Measurements from ENCODE around the gene RBCK1.

RBCK1 gene

DNA sequence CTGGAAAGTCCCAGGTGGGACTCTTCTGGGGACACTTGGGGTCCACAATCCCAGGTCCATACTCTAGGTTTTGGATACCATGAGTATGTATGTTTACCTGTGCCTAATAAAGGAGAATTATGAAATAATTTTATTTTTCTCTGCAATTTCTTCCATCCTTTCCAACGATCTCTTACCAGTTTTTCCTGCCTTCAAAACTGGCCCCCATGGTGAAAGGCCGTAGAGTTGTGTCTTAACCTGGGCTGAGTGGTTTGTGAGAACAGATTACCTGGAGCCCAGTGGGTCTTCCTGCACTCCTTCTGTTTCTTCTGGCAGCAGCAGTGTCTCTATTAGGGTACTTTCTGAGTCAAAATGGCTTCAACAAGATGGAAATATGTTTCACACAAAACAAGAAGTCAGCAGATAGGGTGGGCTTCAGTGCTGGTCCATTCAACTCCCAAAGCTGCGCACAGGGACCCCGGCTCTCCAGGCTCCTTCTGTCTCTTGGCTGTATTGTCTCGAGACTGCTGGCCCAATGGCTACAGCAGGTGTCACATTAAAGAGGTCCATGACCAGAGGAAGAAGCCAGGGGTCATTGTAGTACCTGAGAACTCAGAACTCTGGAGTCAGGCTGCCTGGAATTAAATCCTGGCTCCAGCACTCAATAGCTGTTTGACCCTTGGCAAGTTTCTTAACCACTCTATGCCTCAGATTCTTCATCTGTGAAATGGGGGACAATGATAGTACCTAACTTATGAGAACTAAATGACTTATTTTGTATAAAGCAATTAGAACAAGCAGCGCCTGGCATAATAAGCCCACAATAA lies 10.5 kb upstream of the RBCK1 start:
- in situ Hi-C loops (cut with MboI; ENCODE audit: low sequenced_read_pairs) = no loop called here

DNA sequence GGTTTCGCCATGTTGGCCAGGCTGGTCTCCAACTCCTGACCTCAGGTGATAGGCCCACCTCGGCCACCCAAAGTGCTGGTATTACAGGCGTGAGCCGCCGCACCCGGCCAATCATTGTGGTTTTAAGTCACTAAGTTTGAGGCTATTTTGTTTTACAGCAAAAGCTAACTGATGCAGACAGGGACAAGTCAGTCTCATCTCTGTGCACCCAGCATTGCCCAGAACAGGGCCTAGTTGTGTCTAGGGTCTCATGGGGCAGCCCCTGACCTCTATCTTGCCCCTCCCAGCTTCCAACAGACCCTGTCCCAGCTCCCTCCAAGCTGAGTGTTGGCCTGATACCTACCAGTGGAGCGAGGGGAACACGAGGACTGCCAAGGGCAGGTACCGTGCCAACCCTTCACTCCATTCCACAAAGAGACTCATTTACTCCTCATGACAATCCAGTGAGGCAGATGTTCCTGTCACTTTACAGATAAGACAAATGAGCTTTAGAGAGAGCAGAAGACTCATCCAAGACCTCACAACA lies 8.9 kb upstream of the RBCK1 start:
- in situ Hi-C loops (cut with MboI; ENCODE audit: low sequenced_read_pairs) = no loop called here

DNA sequence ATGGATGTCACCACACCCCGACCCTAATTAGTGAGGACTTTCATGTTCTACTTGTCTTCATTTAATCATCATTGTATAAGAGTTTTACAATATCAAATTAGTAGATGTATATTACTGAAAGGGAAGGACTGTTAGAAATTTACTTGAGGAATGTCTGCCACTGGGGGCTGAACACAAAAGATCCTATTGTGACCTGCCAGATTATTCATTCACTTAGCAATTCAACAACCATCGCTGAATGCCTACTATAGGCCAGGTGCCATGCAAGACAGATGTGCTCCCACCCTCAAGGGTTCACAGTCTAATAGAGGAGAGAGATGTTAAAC lies 8.0 kb upstream of the RBCK1 start:
- in situ Hi-C loops (cut with MboI; ENCODE audit: low sequenced_read_pairs) = no loop called here

DNA sequence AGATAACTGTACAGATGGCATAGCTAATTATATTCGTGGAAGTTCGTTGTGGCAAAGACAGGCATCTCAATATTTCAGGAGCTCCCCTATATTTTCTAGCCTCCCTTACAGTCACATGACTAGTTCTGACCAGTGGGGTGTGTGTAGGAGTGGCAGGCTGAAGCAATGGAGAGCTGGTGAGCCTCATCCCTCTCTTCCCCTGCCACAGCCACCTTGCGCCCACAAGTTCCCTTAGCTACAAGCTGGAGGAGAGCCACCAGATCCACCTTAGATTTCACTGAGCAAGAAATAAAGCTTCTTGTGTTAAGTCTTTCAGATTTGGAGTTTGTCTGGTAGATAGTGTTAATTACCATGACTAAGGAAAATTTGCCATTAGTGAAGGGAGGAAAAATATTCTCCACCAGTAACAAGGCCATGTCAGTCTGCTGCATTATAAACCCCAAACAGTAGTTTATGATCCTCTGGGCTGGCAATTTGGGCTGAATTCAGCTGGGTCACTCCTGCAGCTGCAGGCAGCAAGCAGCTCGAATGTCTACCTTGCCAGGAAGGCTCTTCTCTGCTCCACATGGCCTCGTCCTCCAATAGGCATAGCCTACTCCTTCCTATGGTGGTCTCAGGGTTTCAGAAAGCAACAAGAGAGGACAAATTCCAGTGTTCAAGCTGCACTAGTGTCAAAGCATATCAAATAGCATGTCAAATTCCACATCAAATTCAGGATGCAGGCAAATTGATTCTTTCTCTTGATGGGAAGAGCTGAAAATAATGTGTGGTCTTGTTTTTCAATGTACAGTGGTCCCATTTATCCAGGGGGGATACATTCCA lies 7.4 kb upstream of the RBCK1 start:
- in situ Hi-C loops (cut with MboI; ENCODE audit: low sequenced_read_pairs) = no loop called here

DNA sequence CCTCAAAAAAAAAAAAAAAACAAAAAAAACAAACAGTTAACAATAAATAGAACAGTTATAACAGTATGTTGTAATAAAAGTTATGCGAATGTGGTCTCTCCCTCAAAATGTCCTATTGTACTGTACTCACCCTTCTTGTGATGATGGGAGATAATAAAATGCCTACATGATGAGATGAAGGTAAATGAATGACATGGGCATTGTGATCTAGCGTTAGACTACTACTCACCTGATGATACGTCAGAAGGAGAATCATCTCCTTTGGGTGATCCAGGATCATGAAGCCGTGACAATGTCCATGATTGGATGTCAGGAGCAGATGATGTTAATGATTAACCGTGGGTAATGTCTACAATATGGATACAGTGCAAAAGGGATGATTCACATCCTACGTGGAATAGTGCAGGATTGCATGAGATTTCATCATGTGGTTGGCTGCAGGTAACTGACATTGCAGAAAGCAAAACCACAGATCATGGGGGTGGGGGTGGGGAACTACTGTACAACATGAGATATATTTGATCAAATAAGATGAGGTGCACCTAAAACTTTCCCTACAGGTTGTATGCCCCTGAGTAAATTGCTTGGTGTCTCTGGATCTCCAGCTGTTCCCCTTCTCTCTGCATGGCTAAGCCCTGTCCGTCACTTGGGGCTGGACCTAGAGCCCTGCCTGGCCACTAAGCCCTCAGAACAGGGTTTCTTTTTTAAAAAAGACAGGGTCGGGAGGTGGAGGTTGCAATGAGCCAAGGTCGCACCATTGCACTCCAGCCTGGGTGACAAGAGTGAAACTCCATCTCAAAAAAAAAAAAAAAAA lies 6.2 kb upstream of the RBCK1 start:
- in situ Hi-C loops (cut with MboI; ENCODE audit: low sequenced_read_pairs) = no loop called here

DNA sequence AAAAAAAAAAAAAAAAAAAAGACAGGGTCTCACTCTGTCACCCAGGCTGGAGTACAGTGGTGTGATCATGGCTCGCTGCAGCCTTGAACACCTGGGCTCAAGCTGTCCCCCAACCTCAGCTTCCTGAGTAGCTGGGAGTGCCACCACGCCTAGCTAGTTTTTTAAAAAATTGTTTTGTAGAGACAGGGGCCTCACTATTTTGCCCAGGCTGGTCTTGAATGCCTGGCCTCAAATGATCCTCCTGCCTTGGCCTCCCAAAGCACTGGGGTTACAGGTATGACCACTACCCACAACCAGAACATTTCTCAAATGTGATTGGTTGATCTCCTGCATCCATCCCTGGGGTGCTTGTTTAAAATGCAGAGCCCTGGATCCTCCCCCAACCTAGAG lies 5.6 kb upstream of the RBCK1 start:
- in situ Hi-C loops (cut with MboI; ENCODE audit: low sequenced_read_pairs) = no loop called here

DNA sequence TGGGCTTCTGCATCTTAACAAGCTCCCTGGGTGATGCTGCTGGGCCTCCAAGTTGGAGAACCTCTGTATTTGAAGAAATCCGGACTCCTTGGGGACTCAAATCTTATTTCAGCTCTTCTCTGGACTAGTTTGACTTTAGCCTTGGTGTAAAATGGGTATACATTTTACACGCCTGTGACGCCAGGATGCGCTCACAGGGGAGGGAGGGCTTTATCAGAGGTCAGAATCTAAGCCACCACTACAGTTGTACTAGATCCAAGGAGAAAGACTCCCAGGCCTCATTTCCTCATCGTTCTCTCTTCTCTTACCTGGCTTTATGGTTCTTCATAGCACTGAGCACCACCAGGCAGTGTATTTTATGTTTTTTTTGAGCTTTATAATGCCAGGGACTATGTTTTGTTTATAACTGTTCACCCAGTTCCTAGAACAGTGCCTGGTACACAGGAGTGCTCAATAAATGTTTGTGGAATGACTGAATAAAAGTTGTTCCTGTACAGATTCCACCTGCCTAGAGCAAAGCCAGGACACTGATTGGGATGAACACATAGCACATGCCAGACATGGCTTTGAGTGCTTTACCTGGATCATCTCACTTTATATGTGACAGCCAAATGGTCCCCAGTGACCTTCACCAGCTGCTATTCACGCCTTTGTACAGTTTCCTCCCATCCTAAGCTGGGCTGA lies 5.1 kb upstream of the RBCK1 start:
- in situ Hi-C loops (cut with MboI; ENCODE audit: low sequenced_read_pairs) = no loop called here

DNA sequence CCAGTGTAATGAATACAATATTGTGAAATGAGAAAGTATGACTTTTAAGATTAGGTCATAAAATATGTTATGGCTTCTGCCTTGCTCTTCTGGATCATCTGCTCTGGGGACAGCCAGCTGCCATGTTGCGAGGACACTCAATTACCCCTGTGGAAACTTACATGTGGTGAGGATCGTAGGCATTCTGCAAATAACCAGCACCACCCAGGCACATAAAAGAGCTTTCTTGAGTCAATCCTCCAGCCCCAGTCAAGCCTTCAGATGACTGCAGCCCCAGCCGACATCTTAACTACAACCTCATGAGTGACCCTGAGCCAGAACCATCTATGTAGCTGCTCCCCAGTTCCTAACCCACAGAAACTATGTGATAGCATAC lies 4.5 kb upstream of the RBCK1 start:
- in situ Hi-C loops (cut with MboI; ENCODE audit: low sequenced_read_pairs) = no loop called here

DNA sequence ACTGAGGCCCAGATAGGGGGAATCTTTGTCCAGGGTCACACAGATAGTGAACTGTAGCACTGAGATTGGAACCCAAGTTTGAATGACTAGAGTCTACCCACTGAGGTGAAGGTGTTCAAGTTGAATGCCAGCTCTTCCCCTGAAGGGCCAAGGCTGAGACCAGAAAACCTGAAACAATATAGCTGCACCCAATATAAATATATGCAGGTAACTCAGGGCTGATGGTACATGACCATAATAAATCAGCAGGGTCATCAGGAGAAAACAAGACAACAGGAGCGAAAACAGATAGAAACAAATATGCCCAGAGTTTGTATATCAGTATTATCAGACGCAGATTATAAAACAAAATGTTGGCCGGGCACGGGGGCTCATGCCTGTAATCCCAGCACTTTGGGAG lies 4.0 kb upstream of the RBCK1 start:
- in situ Hi-C loops (cut with MboI; ENCODE audit: low sequenced_read_pairs) = no loop called here

DNA sequence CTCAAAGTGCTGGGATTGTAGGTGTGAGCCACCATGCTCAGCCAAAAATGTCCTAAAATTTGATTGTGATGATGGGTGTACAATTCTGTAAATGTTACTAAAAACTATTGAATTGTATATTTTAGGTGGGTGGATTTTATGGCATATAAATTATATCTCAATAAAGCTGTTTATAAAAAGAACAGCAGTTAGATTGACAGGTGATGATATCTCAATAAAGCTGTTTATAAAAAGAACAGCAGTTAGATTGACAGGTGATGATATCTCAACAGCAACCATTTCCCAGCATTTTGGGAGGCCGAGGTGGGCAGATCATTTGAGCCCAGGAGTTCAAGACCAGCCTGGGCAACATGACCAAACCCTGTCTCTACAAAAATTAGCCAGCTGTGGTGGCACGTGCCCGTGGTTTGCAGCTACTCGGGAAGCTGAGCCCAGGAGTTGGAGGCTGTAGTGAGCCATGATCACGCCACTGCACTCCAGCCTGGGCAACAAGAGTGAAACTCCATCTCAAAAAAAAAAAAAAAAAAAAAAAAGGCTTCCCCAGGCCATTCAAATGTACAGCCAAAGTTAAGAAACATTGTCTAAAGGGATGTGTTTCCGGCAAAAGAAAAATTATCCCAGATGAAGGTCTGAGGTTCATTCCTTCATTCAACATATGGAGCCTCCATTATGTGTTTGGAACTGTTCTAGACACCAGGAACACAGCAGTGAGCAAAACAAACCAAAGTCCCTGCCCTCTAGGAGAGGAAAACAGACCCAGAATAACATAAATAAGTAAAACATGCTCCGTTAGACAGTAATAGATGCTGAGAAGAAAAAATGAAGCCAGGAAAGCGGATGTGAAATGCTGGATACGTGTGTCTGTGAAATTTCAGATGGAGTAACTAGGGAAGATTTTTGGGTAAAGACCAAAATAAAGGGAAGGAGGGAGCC lies 1.6 kb upstream of the RBCK1 start:
- in situ Hi-C loops (cut with MboI; ENCODE audit: low sequenced_read_pairs) = no loop called here

DNA sequence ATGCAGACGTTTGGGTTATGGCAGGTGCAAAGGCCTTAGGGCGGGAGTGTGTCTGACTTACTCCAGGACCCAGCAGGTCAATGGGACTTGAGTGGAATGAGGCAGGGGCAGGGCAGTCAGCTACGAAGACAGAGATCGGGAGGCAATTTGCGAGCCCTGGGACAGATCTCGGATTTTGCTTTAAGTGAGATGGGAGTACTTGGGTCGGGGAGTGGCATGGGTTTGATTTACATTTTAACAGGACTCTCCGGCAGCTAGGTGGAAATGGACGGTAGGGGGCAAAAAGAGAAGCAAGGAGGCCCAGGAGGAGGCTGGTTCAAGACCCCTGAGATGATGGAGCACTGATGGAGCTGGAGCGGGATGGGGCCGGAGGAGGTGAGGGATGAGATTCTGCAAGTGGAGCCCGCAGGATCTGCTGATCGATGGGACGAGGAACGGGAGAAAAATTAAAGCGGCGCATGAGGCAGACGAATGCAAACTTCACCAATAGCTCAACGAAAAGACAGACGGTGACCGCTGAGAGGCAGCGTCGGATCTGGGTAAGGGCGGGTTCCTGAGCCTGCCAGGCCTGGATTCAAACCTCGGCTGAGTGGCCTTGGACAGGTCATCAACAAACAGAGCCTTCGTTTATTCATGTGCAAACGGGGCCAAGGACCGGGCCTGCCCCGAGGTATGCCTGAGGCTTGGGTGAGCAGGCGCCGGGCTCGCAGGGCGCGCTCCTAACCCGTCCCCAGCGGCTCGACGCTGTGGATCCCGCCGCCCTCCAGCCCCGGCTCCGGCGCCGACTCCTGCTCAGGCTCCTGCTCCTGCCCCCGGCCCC lies 756 bp upstream of the RBCK1 start:
- in situ Hi-C loops (cut with MboI; ENCODE audit: low sequenced_read_pairs) = no loop called here

DNA sequence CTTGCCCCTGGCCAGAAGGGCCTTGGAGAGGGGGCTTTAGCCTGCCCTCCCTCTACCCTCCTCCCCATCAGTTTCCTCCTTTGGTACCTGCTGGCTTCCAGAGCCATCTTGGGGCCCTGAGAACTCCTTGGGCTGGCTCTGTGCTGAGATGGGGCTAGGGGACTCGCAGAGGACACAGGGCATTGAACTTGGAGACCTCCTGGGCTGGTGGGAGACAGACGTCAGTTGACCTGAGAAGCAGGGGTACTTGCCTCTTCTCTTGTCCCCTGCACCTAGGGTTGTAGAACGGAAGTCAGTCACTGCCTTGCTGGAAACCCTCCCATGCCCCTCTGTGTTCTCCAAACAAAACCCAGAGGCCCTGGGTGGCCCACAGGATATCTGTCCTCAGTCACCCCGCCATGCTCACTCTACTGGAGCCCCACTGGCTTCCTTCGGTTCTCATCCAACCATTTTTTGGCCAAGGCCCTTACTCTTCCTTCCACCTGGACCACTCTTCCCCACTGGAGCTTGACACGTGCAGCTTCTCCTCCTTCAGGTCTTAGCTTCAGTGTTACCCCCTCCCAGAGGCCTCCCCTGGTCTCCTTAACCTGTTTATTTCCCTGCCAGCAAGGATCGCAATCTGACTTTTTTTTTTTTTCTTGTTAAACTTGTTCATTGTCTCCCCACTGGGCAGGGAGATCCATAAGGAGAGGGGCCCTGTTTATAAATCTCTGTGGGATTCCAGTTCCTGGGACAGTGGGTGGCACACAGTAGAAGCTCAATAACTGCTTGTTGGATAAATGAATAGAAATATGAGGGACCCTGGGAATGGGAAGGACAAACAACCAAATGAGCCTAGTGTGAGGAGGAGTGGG lies 971 bp downstream of the RBCK1 start:
- in situ Hi-C loops (cut with MboI; ENCODE audit: low sequenced_read_pairs) = no loop called here

DNA sequence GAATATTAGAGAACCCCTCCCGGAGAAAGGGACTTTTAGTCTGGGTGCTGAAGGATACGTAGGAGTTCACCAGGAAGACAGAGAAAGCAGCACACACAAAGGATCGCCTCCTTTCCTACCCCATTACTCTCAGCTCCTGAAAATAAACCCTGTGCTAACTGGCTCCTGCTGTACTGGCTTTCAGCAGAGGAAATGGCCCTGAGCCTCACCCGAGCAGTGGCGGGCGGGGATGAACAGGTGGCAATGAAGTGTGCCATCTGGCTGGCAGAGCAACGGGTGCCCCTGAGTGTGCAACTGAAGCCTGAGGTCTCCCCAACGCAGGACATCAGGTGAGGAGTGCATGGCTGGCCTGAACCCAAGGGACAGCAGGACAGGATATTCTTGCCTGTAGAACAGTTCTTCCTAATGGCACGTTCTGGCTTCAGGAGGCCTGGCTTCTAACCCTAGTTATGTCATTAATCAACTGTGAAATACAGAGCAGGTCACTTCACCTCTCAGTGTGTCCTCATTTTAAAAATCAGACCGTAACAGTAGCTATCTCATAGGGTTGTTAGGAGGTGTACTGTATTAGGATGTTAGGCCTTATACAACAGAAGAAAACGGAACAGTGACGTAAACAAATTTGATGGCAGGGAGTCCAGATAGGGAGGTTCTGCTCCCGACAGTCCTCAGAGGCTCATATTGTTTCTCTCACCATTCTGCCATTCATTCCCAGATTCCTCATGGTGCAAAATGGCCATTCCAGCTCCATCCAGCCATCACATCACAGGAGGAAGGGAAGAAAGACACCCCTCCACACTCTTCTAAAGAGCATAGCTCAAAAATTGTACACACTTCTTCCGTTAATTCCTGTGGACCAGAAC lies 1.8 kb downstream of the RBCK1 start:
- in situ Hi-C loops (cut with MboI; ENCODE audit: low sequenced_read_pairs) = no loop called here

DNA sequence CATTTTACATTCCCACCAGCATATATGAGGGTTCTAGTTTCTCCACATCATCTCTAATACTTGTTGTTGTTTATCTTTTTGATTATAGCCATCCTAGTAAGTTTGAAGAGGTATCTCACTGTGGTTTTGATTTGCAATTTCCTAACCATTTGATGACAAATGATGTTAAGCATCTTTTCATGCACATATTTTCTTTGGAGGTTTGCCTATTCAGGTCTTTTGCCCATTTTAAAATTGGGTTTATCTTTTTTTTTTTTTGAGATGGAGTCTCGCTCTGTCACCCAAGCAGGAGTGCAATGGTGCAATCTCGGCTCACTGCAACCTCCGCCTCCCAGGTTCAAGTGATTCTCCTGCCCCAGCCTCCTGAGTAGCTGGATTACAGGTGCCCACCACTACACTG lies 4.0 kb downstream of the RBCK1 start:
- in situ Hi-C loops (cut with MboI; ENCODE audit: low sequenced_read_pairs) = no loop called here

DNA sequence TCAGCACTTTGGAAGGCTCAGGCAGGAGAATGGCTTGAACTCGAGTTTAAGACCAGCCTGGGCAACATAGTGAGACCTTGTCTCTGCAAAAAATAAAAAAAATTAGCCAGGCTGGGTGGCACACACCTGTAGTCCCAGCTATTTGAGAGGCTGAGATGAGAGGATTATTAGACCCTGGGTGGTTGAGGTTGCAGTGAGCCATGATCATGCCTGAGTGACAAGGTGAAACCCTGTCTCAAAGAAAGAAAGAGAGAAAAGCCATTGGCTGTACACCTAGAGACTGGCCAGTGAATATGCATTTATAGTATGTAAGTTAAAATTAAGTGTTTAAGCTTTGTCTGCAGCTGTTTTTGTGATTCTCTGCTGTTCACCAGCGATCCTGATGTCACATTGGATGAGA lies 6.1 kb downstream of the RBCK1 start:
- in situ Hi-C loops (cut with MboI; ENCODE audit: low sequenced_read_pairs) = no loop called here

DNA sequence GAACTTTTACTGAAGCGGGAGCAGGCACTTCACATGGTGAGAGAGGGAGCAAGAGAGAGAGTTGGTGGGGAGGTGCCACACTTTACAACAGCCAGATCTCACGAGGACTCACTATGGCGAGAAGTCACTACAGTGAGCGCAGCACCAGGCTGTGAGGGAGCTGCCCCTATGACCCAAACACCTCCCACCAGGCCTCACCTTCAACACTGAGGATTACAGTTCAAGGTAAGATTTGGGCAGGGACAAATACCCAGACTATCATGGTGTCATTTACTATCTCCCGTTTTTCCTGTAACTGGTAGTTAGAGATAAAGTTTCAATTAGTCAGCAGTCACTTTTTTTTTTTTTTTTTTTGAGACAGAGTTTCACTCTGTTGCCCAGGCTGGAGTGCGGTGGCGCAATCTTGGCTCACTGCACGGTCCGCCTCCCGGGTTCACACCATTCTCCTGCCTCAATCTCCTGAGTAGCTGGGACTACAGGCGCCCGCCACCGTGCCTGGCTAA lies 7.8 kb downstream of the RBCK1 start:
- in situ Hi-C loops (cut with MboI; ENCODE audit: low sequenced_read_pairs) = no loop called here

Data from hTERT RPE-1 (cell line).